ENCODE measurements around the gene IRF7.

DNA sequence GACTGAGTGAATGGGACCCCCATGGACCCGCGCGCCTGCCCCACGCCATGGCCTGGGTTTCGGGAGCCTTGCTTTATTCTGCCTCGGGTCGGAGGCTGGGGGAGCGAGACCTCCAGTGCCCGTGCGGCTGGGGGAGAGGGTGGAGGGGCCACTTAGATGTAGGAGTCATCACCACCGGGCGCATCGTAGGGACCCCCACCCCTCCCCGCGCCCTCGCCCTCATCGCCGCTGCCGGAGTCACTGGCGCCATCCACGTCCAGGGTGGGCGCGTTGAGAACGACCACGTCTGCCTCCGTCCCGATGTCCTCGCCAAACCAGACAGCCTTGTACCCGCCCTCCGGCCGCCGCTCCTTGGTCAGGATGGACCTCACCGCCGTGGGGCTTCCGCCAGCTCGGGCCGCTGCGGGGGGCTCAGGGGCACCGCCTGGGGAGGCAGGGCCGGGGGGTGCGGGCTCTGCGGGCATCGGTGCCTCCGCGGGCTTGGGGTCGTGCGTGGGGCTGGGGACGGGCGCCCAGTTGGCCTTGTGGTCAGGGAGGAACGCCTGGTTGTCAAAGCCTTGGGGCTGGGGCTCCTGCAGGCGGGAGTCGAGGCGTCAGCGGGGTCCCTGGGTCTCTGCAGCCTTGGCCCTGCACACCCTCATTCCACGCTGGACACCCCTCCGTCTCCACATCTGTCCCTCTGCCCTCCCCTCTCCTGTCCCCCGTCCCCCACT is 1.6 kb upstream of the IRF7 start:
- TF ChIP-seq, protein P1, sequence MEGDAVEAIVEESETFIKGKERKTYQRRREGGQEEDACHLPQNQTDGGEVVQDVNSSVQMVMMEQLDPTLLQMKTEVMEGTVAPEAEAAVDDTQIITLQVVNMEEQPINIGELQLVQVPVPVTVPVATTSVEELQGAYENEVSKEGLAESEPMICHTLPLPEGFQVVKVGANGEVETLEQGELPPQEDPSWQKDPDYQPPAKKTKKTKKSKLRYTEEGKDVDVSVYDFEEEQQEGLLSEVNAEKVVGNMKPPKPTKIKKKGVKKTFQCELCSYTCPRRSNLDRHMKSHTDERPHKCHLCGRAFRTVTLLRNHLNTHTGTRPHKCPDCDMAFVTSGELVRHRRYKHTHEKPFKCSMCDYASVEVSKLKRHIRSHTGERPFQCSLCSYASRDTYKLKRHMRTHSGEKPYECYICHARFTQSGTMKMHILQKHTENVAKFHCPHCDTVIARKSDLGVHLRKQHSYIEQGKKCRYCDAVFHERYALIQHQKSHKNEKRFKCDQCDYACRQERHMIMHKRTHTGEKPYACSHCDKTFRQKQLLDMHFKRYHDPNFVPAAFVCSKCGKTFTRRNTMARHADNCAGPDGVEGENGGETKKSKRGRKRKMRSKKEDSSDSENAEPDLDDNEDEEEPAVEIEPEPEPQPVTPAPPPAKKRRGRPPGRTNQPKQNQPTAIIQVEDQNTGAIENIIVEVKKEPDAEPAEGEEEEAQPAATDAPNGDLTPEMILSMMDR (IDR thresholded peaks at IDR 0.05; ENCODE audit: insufficient read depth, low read depth, low read length), result no peak
- no peak for TF ChIP-seq EZH2 (IDR thresholded peaks at IDR 0.05; ENCODE audit: insufficient read depth, low read length)

Measured in astrocyte (in vitro differentiated cells and primary cell).